SK-N-SH (cell line): ENCODE data around the gene ANO6. TPM values are rescaled to one million over a fixed set of nuclear protein-coding genes. Genes with fewer than 3 reads are reported as not detected.

Experiments used
- CTCF ChIA-PET: fragments of 300-600, 350-600 bp; formaldehyde crosslinking; extraction: SDS; loops from one replicate; lab custom pipeline; 2021; lab: Yijun Ruan, JAX
- POLR2A ChIA-PET: fragments of 350-600 bp; sonication (Branson Sonifier 250); formaldehyde crosslinking; extraction: SDS; loops from one replicate; lab custom pipeline; 2020; ENCODE audit warnings: antibody characterized with exemption, inconsistent platforms; lab: Yijun Ruan, JAX
- DNase-seq: peaks from one replicate; pipeline ENCODE4 v3.0.0; 2012
- H2AFZ ChIP-seq: fragments of 200-600 bp; sonication (generic); 2 replicates; pipeline ENCODE4 v1.8.1; 2016; ENCODE audit warnings: antibody characterized with exemption, mild to moderate bottlenecking, low read depth
- H3F3A ChIP-seq: fragments of 200-600 bp; sonication (generic); replicated peaks from 2 replicates; pipeline ENCODE3; 2016; ENCODE audit warnings: antibody characterized with exemption, mild to moderate bottlenecking; ENCODE audit not compliant: insufficient read depth
- H3K27ac ChIP-seq, 2 experiments: fragments of 200-500 bp in 1 of 2; fragments of 200-600 bp in 1 of 2; sonication (Bioruptor generic) in 1 of 2; sonication (generic), shearing (Covaris generic) in 1 of 2; 2 replicates each; pipeline versions ENCODE4 v1.5.1 to v1.6.1; 2014 to 2016; ENCODE audit warnings: low read depth in 2 of 2, inconsistent platforms in 1 of 2, low read length in 1 of 2, mild to moderate bottlenecking in 1 of 2, mixed read lengths in 1 of 2
- H3K27me3 ChIP-seq: fragments of 200-600 bp; sonication (generic), shearing (Covaris generic); 2 replicates; pipeline ENCODE4 v1.6.1; 2016; ENCODE audit warnings: mixed run types; ENCODE audit not compliant: insufficient read depth
- H3K36me3 ChIP-seq, 2 experiments: fragments of 200-500 bp in 1 of 2; fragments of 200-600 bp in 1 of 2; sonication (Bioruptor generic) in 1 of 2; sonication (generic) in 1 of 2; replicated peaks in 1 of 2; 2 replicates each; pipeline versions ENCODE3 to v1.5.1; 2014 to 2016; ENCODE audit warnings: low read length in 1 of 2, mild to moderate bottlenecking in 1 of 2; ENCODE audit not compliant: insufficient read depth in 2 of 2, control insufficient read depth in 1 of 2
- H3K4me1 ChIP-seq, 2 experiments: fragments of 200-500 bp in 1 of 2; fragments of 200-600 bp in 1 of 2; sonication (Bioruptor generic) in 1 of 2; sonication (generic), shearing (Covaris generic) in 1 of 2; 2 replicates each; pipeline versions ENCODE4 v1.5.1 to v1.6.1; 2014 to 2016; ENCODE audit warnings: low read depth in 1 of 2, low read length in 1 of 2, mixed run types in 1 of 2; ENCODE audit not compliant: insufficient read depth in 2 of 2, control insufficient read depth in 1 of 2
- H3K4me2 ChIP-seq: fragments of 200-600 bp; sonication (generic), shearing (Covaris generic); 2 replicates; pipeline ENCODE4 v1.6.1; 2017; ENCODE audit warnings: mixed run types
- H3K4me3 ChIP-seq, 2 experiments: fragments of 200-500 bp in 1 of 2; fragments of 200-600 bp in 1 of 2; sonication (Bioruptor generic) in 1 of 2; sonication (generic), shearing (Covaris generic) in 1 of 2; 2 replicates each; pipeline versions ENCODE4 v1.5.1 to v1.8.1; 2014 to 2016; ENCODE audit warnings: low read depth in 2 of 2, inconsistent platforms in 1 of 2, low read length in 1 of 2, mild to moderate bottlenecking in 1 of 2, mixed read lengths in 1 of 2, moderate library complexity in 1 of 2
- H3K79me2 ChIP-seq: fragments of 200-600 bp; sonication (generic); 2 replicates; pipeline ENCODE4 v1.8.1; 2017; ENCODE audit warnings: mild to moderate bottlenecking; ENCODE audit not compliant: insufficient read depth
- H3K9ac ChIP-seq: fragments of 200-600 bp; sonication (generic); 2 replicates; pipeline ENCODE4 v1.6.1; 2017; ENCODE audit warnings: mixed run types
- H3K9me2 ChIP-seq: fragments of 200-600 bp; sonication (generic); 2 replicates; pipeline ENCODE4 v1.6.1; 2017; ENCODE audit warnings: mixed run types
- H3K9me3 ChIP-seq: fragments of 200-600 bp; sonication (generic); 2 replicates; pipeline ENCODE4 v1.6.1; 2017; ENCODE audit warnings: mixed run types, mild to moderate bottlenecking, moderate library complexity
- H4K20me1 ChIP-seq: fragments of 200-600 bp; sonication (generic); 2 replicates; pipeline ENCODE4 v1.6.1; 2017; ENCODE audit warnings: mild to moderate bottlenecking, mixed run types; ENCODE audit not compliant: insufficient read depth
- CHD2 ChIP-seq: fragments of 150-350 bp; IDR thresholded peaks from 2 replicates; pipeline ENCODE4 v1.6.1; 2018; ENCODE audit warnings: low read length; ENCODE audit not compliant: partially characterized antibody
- ELF1 ChIP-seq: IDR thresholded peaks from 2 replicates; pipeline ENCODE4 v1.4.0; 2012
- FOXM1 ChIP-seq: IDR thresholded peaks from 2 replicates; pipeline ENCODE4 v1.4.0; 2012; ENCODE audit warnings: low read depth, mild to moderate bottlenecking
- GATA2 ChIP-seq: sonication (generic); formaldehyde crosslinking; IDR thresholded peaks from 2 replicates; pipeline ENCODE4 v1.5.0; 2020; ENCODE audit warnings: mild to moderate bottlenecking, missing genetic modification reagents
- JUND ChIP-seq: IDR thresholded peaks from 2 replicates; pipeline ENCODE4 v1.4.0; 2012
- MEF2A ChIP-seq: IDR thresholded peaks from 2 replicates; pipeline ENCODE4 v1.4.0; 2012; ENCODE audit warnings: low read depth, borderline replicate concordance
- MXI1 ChIP-seq: IDR thresholded peaks from 2 replicates; pipeline ENCODE4 v1.6.1; 2012; ENCODE audit warnings: mild to moderate bottlenecking, low read depth, low read length, improper control_type of control experiment
- NRF1 ChIP-seq: IDR thresholded peaks from 2 replicates; pipeline ENCODE4 v1.6.1; 2012; ENCODE audit warnings: low read depth, mild to moderate bottlenecking, low read length
- RAD21 ChIP-seq: IDR thresholded peaks from 2 replicates; pipeline ENCODE4 v1.6.1; 2012; ENCODE audit warnings: mild to moderate bottlenecking, low read length
- RCOR1 ChIP-seq: fragments of 150-350 bp; IDR thresholded peaks from 2 replicates; pipeline ENCODE4 v1.6.1; 2017; ENCODE audit warnings: antibody characterized with exemption, low read length
- RFX5 ChIP-seq: IDR thresholded peaks from 2 replicates; pipeline ENCODE4 v1.6.1; 2012; ENCODE audit warnings: mild to moderate bottlenecking, improper control_type of control experiment, low read length
- RXRA ChIP-seq: IDR thresholded peaks from 2 replicates; pipeline ENCODE4 v1.4.0; 2012; ENCODE audit warnings: low read depth, mild to moderate bottlenecking, borderline replicate concordance
- SIN3A ChIP-seq: IDR thresholded peaks from 2 replicates; pipeline ENCODE4 v1.6.1; 2012; ENCODE audit warnings: low read depth, mild to moderate bottlenecking, low read length, moderate library complexity, borderline replicate concordance
- SMC3 ChIP-seq: IDR thresholded peaks from 2 replicates; pipeline ENCODE4 v1.6.1; 2012; ENCODE audit warnings: low read depth, low read length, improper control_type of control experiment
- TAF1 ChIP-seq: IDR thresholded peaks from 2 replicates; pipeline ENCODE4 v1.6.1; 2012; ENCODE audit warnings: low read depth, mild to moderate bottlenecking, low read length, moderate library complexity, borderline replicate concordance
- TEAD4 ChIP-seq: IDR thresholded peaks from 2 replicates; pipeline ENCODE4 v1.4.0; 2012; ENCODE audit warnings: mild to moderate bottlenecking, borderline replicate concordance; ENCODE audit not compliant: insufficient read depth
- WGBS: methylation state at CpG from one replicate; pipeline ENCODE4 v1.1.6; 2017; ENCODE audit warnings: low lambda C conversion rate; 5-methylcytosine and 5-hydroxymethylcytosine counted together
- polyA plus RNA-seq, 3 experiments: library from polyadenylated mRNA; depleted of rRNA; stranded (reverse); fragments of >200 nt; gene quantifications; 2 replicates each; pipeline ENCODE4 v1.2.3, GENCODE V29; 2012
- TF ChIP-seq, protein P1 (sequence below): fragments of 150-350 bp; IDR thresholded peaks from 2 replicates; pipeline ENCODE4 v1.6.1; 2017; ENCODE audit warnings: antibody characterized with exemption, low read length, low read depth, borderline replicate concordance
- TF ChIP-seq, protein P2 (sequence below): fragments of 200-600 bp; sonication (generic); IDR thresholded peaks from 2 replicates; pipeline ENCODE4 v1.6.1; 2017; ENCODE audit warnings: antibody characterized with exemption, mild to moderate bottlenecking, moderate library complexity

Gene ANO6
- polyA plus RNA-seq, 1 of the 3 experiments (the other 2 are of a cell fraction) = 20.1 TPM

DNA sequence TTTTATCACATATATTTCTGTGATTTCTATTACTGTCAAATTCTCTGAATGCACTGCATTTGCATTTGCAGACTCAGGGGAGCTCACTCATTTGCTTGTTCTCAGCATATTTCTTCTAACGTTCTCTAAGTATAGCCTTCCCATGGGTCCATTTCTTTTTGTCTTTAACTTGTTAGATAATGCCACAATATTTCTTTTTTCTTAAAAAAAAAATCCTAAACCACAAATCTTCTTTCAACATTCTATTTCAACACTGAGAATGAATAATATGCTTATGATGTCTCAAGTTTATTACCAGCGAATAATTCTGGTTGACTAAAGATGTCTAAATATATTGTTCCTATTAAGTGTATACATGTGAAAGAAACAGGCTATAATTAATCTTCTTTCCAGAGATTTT is 200.2 kb downstream of the ANO6 start:
- Histone ChIP-seq H3K27ac (peak overlapping the region in 1 of 2 experiments; percentile 69; a peak in 2 of 4 replicates), H3K9me3 (no peaks in the 10 kb centered on the region), H3K9ac (no peak overlapping the region), H3K27me3 (no peaks in the 10 kb centered on the region), H3K9me2 (no peaks in the 10 kb centered on the region), H3K4me3 (no peak overlapping the region), H4K20me1 (no peaks in the 10 kb centered on the region), H3K36me3 (peaks cover 71 to 78% of the 10 kb centered on the region in 2 experiments), H3K79me2 (no peaks in the 10 kb centered on the region; the same call in 1 of the 2 replicates), H3K4me2 (no peak overlapping the region), H3K4me1 (peaks cover 0 to 5% of the 10 kb centered on the region in 2 experiments; a peak in 1 of 4 replicates), H2AFZ (no peak overlapping the region), H3F3A (peaks cover 15% of the 10 kb centered on the region)
- POLR2A ChIA-PET = no interaction called here
- 89% methylated on average over 2 of the region's 2 CpGs for WGBS
- DNase-seq = no peak
- TF ChIP-seq CHD2 (no peak), NRF1 (no peak), ELF1 (no peak), RCOR1 (no peak), RXRA (no peak), SMC3 (no peak), MXI1 (no peak), FOXM1 (no peak), TAF1 (no peak), GATA2 (CRISPR knock-in tag) (no peak), RFX5 (no peak)
- TF ChIP-seq, protein P1, sequence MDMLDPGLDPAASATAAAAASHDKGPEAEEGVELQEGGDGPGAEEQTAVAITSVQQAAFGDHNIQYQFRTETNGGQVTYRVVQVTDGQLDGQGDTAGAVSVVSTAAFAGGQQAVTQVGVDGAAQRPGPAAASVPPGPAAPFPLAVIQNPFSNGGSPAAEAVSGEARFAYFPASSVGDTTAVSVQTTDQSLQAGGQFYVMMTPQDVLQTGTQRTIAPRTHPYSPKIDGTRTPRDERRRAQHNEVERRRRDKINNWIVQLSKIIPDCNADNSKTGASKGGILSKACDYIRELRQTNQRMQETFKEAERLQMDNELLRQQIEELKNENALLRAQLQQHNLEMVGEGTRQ = no peak
- CTCF ChIA-PET = no interaction called here

DNA sequence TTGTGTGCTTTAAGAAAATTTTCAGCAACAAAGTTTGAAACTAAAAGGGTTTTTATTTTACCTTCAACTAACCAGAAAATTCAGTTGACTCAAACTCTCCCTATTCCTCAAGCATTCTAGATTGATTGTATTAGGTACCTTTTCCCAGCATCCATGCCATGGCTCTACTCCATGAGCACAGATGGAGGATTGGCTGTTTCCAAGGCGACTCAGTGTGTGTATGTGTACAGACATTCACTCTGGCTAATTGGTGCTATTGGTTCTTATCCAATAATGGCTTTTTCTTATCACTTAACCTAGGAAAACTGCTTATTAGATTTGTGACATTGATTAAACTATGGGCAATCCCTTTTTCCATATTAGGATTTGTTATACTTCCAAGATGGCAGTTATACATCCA is 202.6 kb downstream of the ANO6 start:
- TF ChIP-seq TEAD4 = no peak
- TF ChIP-seq JUND = no peak
- TF ChIP-seq MEF2A = no peak
- TF ChIP-seq, protein P2, sequence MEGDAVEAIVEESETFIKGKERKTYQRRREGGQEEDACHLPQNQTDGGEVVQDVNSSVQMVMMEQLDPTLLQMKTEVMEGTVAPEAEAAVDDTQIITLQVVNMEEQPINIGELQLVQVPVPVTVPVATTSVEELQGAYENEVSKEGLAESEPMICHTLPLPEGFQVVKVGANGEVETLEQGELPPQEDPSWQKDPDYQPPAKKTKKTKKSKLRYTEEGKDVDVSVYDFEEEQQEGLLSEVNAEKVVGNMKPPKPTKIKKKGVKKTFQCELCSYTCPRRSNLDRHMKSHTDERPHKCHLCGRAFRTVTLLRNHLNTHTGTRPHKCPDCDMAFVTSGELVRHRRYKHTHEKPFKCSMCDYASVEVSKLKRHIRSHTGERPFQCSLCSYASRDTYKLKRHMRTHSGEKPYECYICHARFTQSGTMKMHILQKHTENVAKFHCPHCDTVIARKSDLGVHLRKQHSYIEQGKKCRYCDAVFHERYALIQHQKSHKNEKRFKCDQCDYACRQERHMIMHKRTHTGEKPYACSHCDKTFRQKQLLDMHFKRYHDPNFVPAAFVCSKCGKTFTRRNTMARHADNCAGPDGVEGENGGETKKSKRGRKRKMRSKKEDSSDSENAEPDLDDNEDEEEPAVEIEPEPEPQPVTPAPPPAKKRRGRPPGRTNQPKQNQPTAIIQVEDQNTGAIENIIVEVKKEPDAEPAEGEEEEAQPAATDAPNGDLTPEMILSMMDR = no peak
- no peak for TF ChIP-seq NRF1
- TF ChIP-seq SIN3A = no peak
- TF ChIP-seq RAD21 = no peak

More for the DNA sequence above, 202.6 kb downstream of the ANO6 start:
- Histone ChIP-seq H2AFZ (no peak overlapping the region), H3K4me3 (no peak overlapping the region), H3K4me2 (no peak overlapping the region), H3K9ac (no peak overlapping the region), H3K4me1 (peaks cover 0 to 5% of the 10 kb centered on the region in 2 experiments; a peak in 1 of 4 replicates), H3K79me2 (no peaks in the 10 kb centered on the region), H3K27ac (no peak overlapping the region), H3K27me3 (no peaks in the 10 kb centered on the region), H3K36me3 (peaks cover 65 to 75% of the 10 kb centered on the region in 2 experiments), H3K9me3 (no peaks in the 10 kb centered on the region), H4K20me1 (no peaks in the 10 kb centered on the region), H3F3A (peaks cover 15% of the 10 kb centered on the region), H3K9me2 (no peaks in the 10 kb centered on the region)
- 88% methylated on average over 1 of the region's 1 CpG for WGBS
- no peak for DNase-seq
- ChIA-PET CTCF (interaction anchor here (0.8 kb wide), 1 partner anchor 9 kb away, joined by 3 read pairs; no protein-coding TSS in a partner anchor), POLR2A (no interaction called here)
